Stimulated activated CD8-positive, alpha-beta memory T cell treated with anti-CD3 and anti-CD28 coated beads, Interleukin-2, amount 100 ng/mL, for 48 hours (primary cell): ENCODE data around the gene HS6ST3.
"Not testable (repeated sequence)": the region's sequence is repeated elsewhere in the genome, so short reads cannot be mapped to it uniquely, and the experiment has no call there.

Experiments used
- DNase-seq, 2 donors: peaks; one replicate each; pipeline ENCODE4 v3.0.0-alpha.2; 2020; ENCODE audit warnings: low read depth in 2 of 2

Gene HS6ST3

GRCh38 chr13:96444676-96445075, 354.8 kb downstream of the HS6ST3 start:
- no peak for DNase-seq

- no peak for DNase-seq
These were observed 360.0 kb downstream of the HS6ST3 start for GRCh38 chr13:96449920-96450319.

- DNase-seq, result no peak
These were observed 360.6 kb downstream of the HS6ST3 start for GRCh38 chr13:96450326-96451020.

- DNase-seq, result no peak
These were observed 364.6 kb downstream of the HS6ST3 start for GRCh38 chr13:96454466-96454865.

- no peak for DNase-seq
These were observed 370.7 kb downstream of the HS6ST3 start for GRCh38 chr13:96460609-96461008.

GRCh38 chr13:96473526-96474180, 383.7 kb downstream of the HS6ST3 start:
- no peak for DNase-seq

- DNase-seq, result no peak
These were observed 384.3 kb downstream of the HS6ST3 start for GRCh38 chr13:96474181-96474557.

GRCh38 chr13:96475103-96475502, 385.2 kb downstream of the HS6ST3 start:
- DNase-seq, result no peak

- DNase-seq, result no peak
These were observed 391.6 kb downstream of the HS6ST3 start for GRCh38 chr13:96481482-96481881.

GRCh38 chr13:96490496-96490989, 400.6 kb downstream of the HS6ST3 start:
- DNase-seq, result no peak

GRCh38 chr13:96491103-96491502, 401.2 kb downstream of the HS6ST3 start:
- DNase-seq, result no peak

GRCh38 chr13:96492766-96493165, 402.9 kb downstream of the HS6ST3 start:
- no peak for DNase-seq

- no peak for DNase-seq
These were observed 409.7 kb downstream of the HS6ST3 start for GRCh38 chr13:96499656-96500055.

- DNase-seq, result no peak
These were observed 411.0 kb downstream of the HS6ST3 start for GRCh38 chr13:96500953-96501352.

GRCh38 chr13:96503481-96503880, 413.6 kb downstream of the HS6ST3 start:
- no peak for DNase-seq

GRCh38 chr13:96511587-96511986, 421.7 kb downstream of the HS6ST3 start:
- no peak for DNase-seq

GRCh38 chr13:96519380-96519779, 429.5 kb downstream of the HS6ST3 start:
- DNase-seq, result no peak

GRCh38 chr13:96524398-96525020, 434.6 kb downstream of the HS6ST3 start:
- not testable (repeated sequence) for DNase-seq

GRCh38 chr13:96525715-96526114, 435.8 kb downstream of the HS6ST3 start:
- no peak for DNase-seq

- no peak for DNase-seq
These were observed 437.6 kb downstream of the HS6ST3 start for GRCh38 chr13:96527497-96527896.

GRCh38 chr13:96532804-96533203, 442.9 kb downstream of the HS6ST3 start:
- no peak for DNase-seq

- no peak for DNase-seq
These were observed 443.5 kb downstream of the HS6ST3 start for GRCh38 chr13:96533408-96533807.

GRCh38 chr13:96539791-96540190, 449.9 kb downstream of the HS6ST3 start:
- no peak for DNase-seq
